ENCODE data around the gene DGKI. TPM values are rescaled to one million over a fixed set of nuclear protein-coding genes. Genes with fewer than 3 reads are reported as not detected.
A peak's percentile ranks its signal among the peaks of the same experiment; 100 is the strongest.

DGKI gene
- polyA plus RNA-seq, 2 of the 4 experiments (the other 2 are of a cell fraction), result 0.05 to 0.08 TPM

GRCh38 chr7:137633133-137633532 is 213.6 kb downstream of the DGKI start:
- no peak for ATAC-seq
- Histone ChIP-seq H3K4me2 (no peak overlapping the region), H3K9me3 (no peaks in the 10 kb centered on the region), H3K4me1 (no peaks in the 10 kb centered on the region), H3K4me3 (no peak overlapping the region), H3K27ac (no peak overlapping the region)
- TF ChIP-seq USF2 (IDR thresholded peaks at IDR 0.05) (no peak), BCL3 (IDR thresholded peaks at IDR 0.05) (no peak), CHD4 (IDR thresholded peaks at IDR 0.05; ENCODE audit: borderline replicate concordance) (no peak), HEYL (CRISPR knock-in tag; IDR thresholded peaks at IDR 0.05) (no peak), POLR2A (IDR thresholded peaks at IDR 0.05; ENCODE audit: low read length) (no peak), CBX2 (IDR thresholded peaks at IDR 0.05; ENCODE audit: borderline replicate concordance, low read depth) (no peak), ATOH8 (CRISPR knock-in tag; IDR thresholded peaks at IDR 0.05; ENCODE audit: low read depth) (no peak), FOSL2 (IDR thresholded peaks at IDR 0.05) (no peak), FOSL2 (CRISPR knock-in tag; IDR thresholded peaks at IDR 0.05) (no peak), CHD2 (IDR thresholded peaks at IDR 0.05; ENCODE audit: low read length, partially characterized antibody) (no peak)
- no peak for DNase-seq (ENCODE audit: low read depth in 1 of 2, low spot score in 1 of 2)
- POLR2A ChIA-PET, result no interaction called here
- FAIRE-seq, result no peak
- 17% methylated on average over 5 of the region's 5 CpGs for WGBS (ENCODE audit: missing lambda C conversion rate)
- CTCF ChIA-PET, result interaction anchor here (0.6 to 1.4 kb wide), 2 partner anchors 10 to 1517 kb away, joined by 4 read pairs; no protein-coding TSS in a partner anchor

- no peak overlapping the region for H3K27ac ChIP-seq
These were observed 218.6 kb downstream of the DGKI start for GRCh38 chr7:137628216-137628615.

GRCh38 chr7:137626469-137627067 is 220.2 kb downstream of the DGKI start:
- H3K4me2 ChIP-seq, result no peak overlapping the region
- ATAC-seq (peak in 1 of 2 experiments; percentile 86; a peak in 3 of 6 replicates), DNase-seq (ENCODE audit: low read depth in 1 of 2, low spot score in 1 of 2) (peak; percentile 27 to 35), FAIRE-seq (no peak)
- TF ChIP-seq RAD21 (conservative IDR thresholded peaks at IDR 0.05 in 1 of 2, IDR thresholded peaks at IDR 0.05 in 1 of 2) (peak; percentile 23 to 37; a peak in 2 of 5 replicates), SMC3 (IDR thresholded peaks at IDR 0.05) (peak; percentile 18; the same call in 1 of the 3 replicates), EP300 (IDR thresholded peaks at IDR 0.05) (no peak), HOXA7 (CRISPR knock-in tag; IDR thresholded peaks at IDR 0.05) (no peak), JUNB (IDR thresholded peaks at IDR 0.05) (no peak), CTCF (IDR thresholded peaks at IDR 0.05) (peak; percentile 48)
- no peaks in the 10 kb centered on the region for H3K9me3 ChIP-seq
- H3K4me1 ChIP-seq, result no peaks in the 10 kb centered on the region
- POLR2A ChIA-PET, result no interaction called here
- 14% methylated on average over 8 of the region's 8 CpGs for WGBS (ENCODE audit: missing lambda C conversion rate)
- CTCF ChIA-PET, result interaction anchor here (0.5 to 1.5 kb wide), 12 partner anchors 8 to 1048 kb away, joined by 3 to 5 read pairs (median 4); no protein-coding TSS in a partner anchor
- no peak overlapping the region for H3K27ac ChIP-seq
- no peak overlapping the region for H3K4me3 ChIP-seq

More at GRCh38 chr7:137628216-137628615, 218.6 kb downstream of the DGKI start:
- DNase-seq (ENCODE audit: low read depth in 1 of 2, low spot score in 1 of 2) (no peak), FAIRE-seq (no peak), ATAC-seq (no peak)
- TF ChIP-seq ELK1 (IDR thresholded peaks at IDR 0.05; ENCODE audit: low read depth, low read length) (no peak), HEYL (CRISPR knock-in tag; IDR thresholded peaks at IDR 0.05) (no peak), NR3C1 (IDR thresholded peaks at IDR 0.05) (no peak), BHLHE40 (IDR thresholded peaks at IDR 0.05; ENCODE audit: low read depth, low read length) (no peak), RAD21 (conservative IDR thresholded peaks at IDR 0.05 in 1 of 2, IDR thresholded peaks at IDR 0.05 in 1 of 2) (no peak), KDM5A (IDR thresholded peaks at IDR 0.05) (no peak)
- POLR2A ChIA-PET, result no interaction called here
- no peaks in the 10 kb centered on the region for H3K4me1 ChIP-seq
- H3K4me3 ChIP-seq, result no peak overlapping the region
- H3K4me2 ChIP-seq, result no peak overlapping the region
- 18% methylated on average over 3 of the region's 3 CpGs for WGBS (ENCODE audit: missing lambda C conversion rate)
- CTCF ChIA-PET, result interaction anchor here (0.8 kb wide), 1 partner anchor 22 kb away, joined by 3 read pairs; no protein-coding TSS in a partner anchor
- no peaks in the 10 kb centered on the region for H3K9me3 ChIP-seq
